Measurements from ENCODE around the gene OR3A3.

- TF ChIP-seq POLR2AphosphoS5 (IDR thresholded peaks at IDR 0.05; ENCODE audit: borderline replicate concordance, low read depth, low read length) = no peak
- TF ChIP-seq EZH2 (IDR thresholded peaks at IDR 0.05) = no peak
- TF ChIP-seq FOXP2 (optimal IDR thresholded peaks at IDR 0.05; ENCODE audit: control extremely low read depth, extremely low read length, insufficient read depth) = no peak
Observed at GRCh38 chr17:3400055-3400454, 11.1 kb upstream of the OR3A3 start.

Measured in SK-N-MC (cell line).